ENCODE measurements around the gene FRMD6.
"Not testable (repeated sequence)": the region's sequence is repeated elsewhere in the genome, so short reads cannot be mapped to it uniquely, and the experiment has no call there.

- not testable (repeated sequence) for TF ChIP-seq TARDBP (IDR thresholded peaks at IDR 0.05); ARNT (IDR thresholded peaks at IDR 0.05); SUZ12 (IDR thresholded peaks at IDR 0.05); SP1 (IDR thresholded peaks at IDR 0.05); LEF1 (IDR thresholded peaks at IDR 0.05; ENCODE audit: borderline replicate concordance); FOXA1 (IDR thresholded peaks at IDR 0.05)
Observed at GRCh38 chr14:51746823-51747222, 95.1 kb downstream of the FRMD6 start.
